HEK293T (cell line): ENCODE results near the gene OR8D4.

ENCODE experiments used
- CTCF ChIA-PET: fragments of 350-600 bp; formaldehyde crosslinking; extraction: SDS; loops from one replicate; lab custom pipeline; 2021; ENCODE audit warnings: antibody characterized with exemption, inconsistent platforms; lab: Yijun Ruan, JAX
- POLR2A ChIA-PET: fragments of 350-600 bp; formaldehyde crosslinking; extraction: SDS; loops from one replicate; lab custom pipeline; 2020; ENCODE audit warnings: antibody characterized with exemption, inconsistent platforms; lab: Yijun Ruan, JAX
- DNase-seq: peaks from one replicate; pipeline ENCODE4 v3.0.0; 2012; ENCODE audit warnings: mixed read lengths; ENCODE audit errors: extremely low spot score
- ARNT ChIP-seq: fragments of 450-650 bp; IDR thresholded peaks from 2 replicates; pipeline ENCODE4 v1.6.1; 2017; ENCODE audit warnings: mild to moderate bottlenecking
- BHLHE40 ChIP-seq: fragments of 450-650 bp; IDR thresholded peaks from 2 replicates; pipeline ENCODE4 v1.6.1; 2016; ENCODE audit warnings: mild to moderate bottlenecking, moderate library complexity, borderline replicate concordance
- CTBP1 ChIP-seq: fragments of 450-650 bp; IDR thresholded peaks from 2 replicates; pipeline ENCODE4 v1.6.1; 2016; ENCODE audit warnings: borderline replicate concordance
- ELF4 ChIP-seq: fragments of 450-650 bp; IDR thresholded peaks from 2 replicates; pipeline ENCODE4 v1.6.1; 2017; ENCODE audit warnings: antibody characterized with exemption
- FOXA1 ChIP-seq: fragments of 450-650 bp; IDR thresholded peaks from 2 replicates; pipeline ENCODE4 v1.6.1; 2016; ENCODE audit warnings: mild to moderate bottlenecking
- FOXK2 ChIP-seq: fragments of 450-650 bp; IDR thresholded peaks from 2 replicates; pipeline ENCODE4 v1.6.1; 2016; ENCODE audit warnings: mild to moderate bottlenecking
- FOXM1 ChIP-seq: fragments of 450-650 bp; IDR thresholded peaks from 2 replicates; pipeline ENCODE4 v1.6.1; 2017; ENCODE audit warnings: mild to moderate bottlenecking, borderline replicate concordance
- HDGF ChIP-seq: fragments of 450-650 bp; IDR thresholded peaks from 2 replicates; pipeline ENCODE4 v1.6.1; 2017; ENCODE audit warnings: antibody characterized with exemption, borderline replicate concordance
- L3MBTL2 ChIP-seq: fragments of 450-650 bp; conservative IDR thresholded peaks from 2 replicates; pipeline ENCODE4 v1.6.1; 2016; ENCODE audit warnings: mild to moderate bottlenecking
- LEF1 ChIP-seq: fragments of 450-650 bp; IDR thresholded peaks from 2 replicates; pipeline ENCODE4 v1.6.1; 2017; ENCODE audit warnings: mild to moderate bottlenecking, borderline replicate concordance
- NFRKB ChIP-seq: fragments of 450-650 bp; IDR thresholded peaks from 2 replicates; pipeline ENCODE4 v1.6.1; 2016; ENCODE audit warnings: mild to moderate bottlenecking, moderate library complexity
- SP1 ChIP-seq: fragments of 450-650 bp; IDR thresholded peaks from 2 replicates; pipeline ENCODE4 v1.6.1; 2017
- SUZ12 ChIP-seq: fragments of 450-650 bp; IDR thresholded peaks from 2 replicates; pipeline ENCODE4 v1.6.1; 2016; ENCODE audit warnings: mild to moderate bottlenecking
- TARDBP ChIP-seq: fragments of 450-650 bp; IDR thresholded peaks from 2 replicates; pipeline ENCODE4 v1.6.1; 2016
- ZNF384 ChIP-seq: fragments of 450-650 bp; IDR thresholded peaks from 2 replicates; pipeline ENCODE4 v1.6.1; 2016
- TF ChIP-seq, protein P1 (sequence below): fragments of 450-650 bp; IDR thresholded peaks from 2 replicates; pipeline ENCODE4 v1.6.1; 2016

The OR8D4 gene

DNA sequence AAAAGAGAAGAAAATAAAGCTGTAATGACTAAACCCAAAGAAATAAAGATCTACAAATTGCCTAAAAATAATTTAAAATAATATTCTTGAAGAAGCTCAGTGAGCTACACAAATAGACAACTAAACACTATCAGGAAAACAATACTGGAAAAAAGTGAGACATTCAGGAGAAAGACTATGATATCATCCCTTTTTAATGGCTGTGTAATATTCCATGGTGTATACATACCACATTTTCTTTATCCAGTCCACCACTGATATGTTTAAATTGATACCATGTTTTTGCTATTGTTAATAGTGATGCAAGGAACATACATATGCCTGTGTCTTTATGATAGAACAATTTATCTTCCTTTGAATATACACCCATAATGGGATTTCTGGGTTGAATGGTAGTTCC lies 54.8 kb downstream of the OR8D4 start:
- no peak for TF ChIP-seq CTBP1
- TF ChIP-seq SP1, result no peak
- no peak for TF ChIP-seq ELF4
- TF ChIP-seq SUZ12, result no peak
- no peak for TF ChIP-seq ARNT
- no peak for TF ChIP-seq FOXA1
- TF ChIP-seq NFRKB, result no peak
- TF ChIP-seq, protein P1, sequence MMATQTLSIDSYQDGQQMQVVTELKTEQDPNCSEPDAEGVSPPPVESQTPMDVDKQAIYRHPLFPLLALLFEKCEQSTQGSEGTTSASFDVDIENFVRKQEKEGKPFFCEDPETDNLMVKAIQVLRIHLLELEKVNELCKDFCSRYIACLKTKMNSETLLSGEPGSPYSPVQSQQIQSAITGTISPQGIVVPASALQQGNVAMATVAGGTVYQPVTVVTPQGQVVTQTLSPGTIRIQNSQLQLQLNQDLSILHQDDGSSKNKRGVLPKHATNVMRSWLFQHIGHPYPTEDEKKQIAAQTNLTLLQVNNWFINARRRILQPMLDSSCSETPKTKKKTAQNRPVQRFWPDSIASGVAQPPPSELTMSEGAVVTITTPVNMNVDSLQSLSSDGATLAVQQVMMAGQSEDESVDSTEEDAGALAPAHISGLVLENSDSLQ, result no peak
- no peak for TF ChIP-seq ZNF384
- TF ChIP-seq L3MBTL2, result no peak
- TF ChIP-seq HDGF, result no peak
- TF ChIP-seq FOXK2, result no peak
- TF ChIP-seq TARDBP, result no peak
- TF ChIP-seq BHLHE40, result no peak
- TF ChIP-seq LEF1, result no peak
- TF ChIP-seq FOXM1, result no peak
- CTCF ChIA-PET, result interaction anchor here (0.6 kb wide), 1 partner anchor 9 kb away, joined by 3 read pairs; no protein-coding TSS in a partner anchor
- POLR2A ChIA-PET, result no interaction called here

More for the DNA sequence above, 54.8 kb downstream of the OR8D4 start:
- no peak for DNase-seq
